GM19023 (cell line): ENCODE data around the gene CACNA1E.

Source experiments
- ATAC-seq: cut with Tn5 transposase; IDR thresholded peaks from one replicate; pipeline ENCODE4 v1.9.1; 2021; ENCODE audit warnings: mild to moderate bottlenecking, moderate library complexity; ENCODE audit not compliant: unreplicated experiment

CACNA1E gene

GRCh38 chr1:181626279-181626938 lies 143.1 kb downstream of the CACNA1E start:
- ATAC-seq, result no peak

GRCh38 chr1:181630398-181630797 lies 147.1 kb downstream of the CACNA1E start:
- no peak for ATAC-seq

GRCh38 chr1:181630838-181631237 lies 147.5 kb downstream of the CACNA1E start:
- no peak for ATAC-seq

- ATAC-seq, result no peak
Measured at GRCh38 chr1:181632492-181632891, 149.2 kb downstream of the CACNA1E start.

- ATAC-seq, result no peak
Measured at GRCh38 chr1:181632960-181633359, 149.6 kb downstream of the CACNA1E start.

GRCh38 chr1:181635110-181635509 lies 151.8 kb downstream of the CACNA1E start:
- no peak for ATAC-seq

- ATAC-seq, result no peak
Measured at GRCh38 chr1:181637998-181638397, 154.7 kb downstream of the CACNA1E start.

GRCh38 chr1:181640956-181641355 lies 157.6 kb downstream of the CACNA1E start:
- ATAC-seq, result no peak

- ATAC-seq, result no peak
Measured at GRCh38 chr1:181643631-181644030, 160.3 kb downstream of the CACNA1E start.

- ATAC-seq, result no peak
Measured at GRCh38 chr1:181645171-181645570, 161.9 kb downstream of the CACNA1E start.

GRCh38 chr1:181646710-181647109 lies 163.4 kb downstream of the CACNA1E start:
- ATAC-seq, result no peak

GRCh38 chr1:181647314-181648035 lies 164.2 kb downstream of the CACNA1E start:
- ATAC-seq, result no peak

GRCh38 chr1:181651276-181651675 lies 168.0 kb downstream of the CACNA1E start:
- no peak for ATAC-seq

- ATAC-seq, result no peak
Measured at GRCh38 chr1:181655756-181656155, 172.4 kb downstream of the CACNA1E start.

- no peak for ATAC-seq
Measured at GRCh38 chr1:181656491-181656890, 173.2 kb downstream of the CACNA1E start.

- ATAC-seq, result no peak
Measured at GRCh38 chr1:181658581-181658980, 175.3 kb downstream of the CACNA1E start.

- ATAC-seq, result no peak
Measured at GRCh38 chr1:181659321-181659957, 176.1 kb downstream of the CACNA1E start.

- no peak for ATAC-seq
Measured at GRCh38 chr1:181660621-181661020, 177.3 kb downstream of the CACNA1E start.

- no peak for ATAC-seq
Measured at GRCh38 chr1:181661569-181661968, 178.3 kb downstream of the CACNA1E start.

- no peak for ATAC-seq
Measured at GRCh38 chr1:181662606-181663005, 179.3 kb downstream of the CACNA1E start.

- no peak for ATAC-seq
Measured at GRCh38 chr1:181664543-181664942, 181.2 kb downstream of the CACNA1E start.

GRCh38 chr1:181669246-181669645 lies 185.9 kb downstream of the CACNA1E start:
- ATAC-seq, result no peak
